ENCODE results near the gene NXPH3.
"Not testable (repeated sequence)": the region's sequence is repeated elsewhere in the genome, so short reads cannot be mapped to it uniquely, and the experiment has no call there.

The NXPH3 gene

GRCh38 chr17:49575679-49576087, at the start of gene NXPH3:
NXPH3 (plus strand) TSS chr17:49575871; CDS start chr17:49576220, 349 bp downstream.
- peak; percentile 32 for DNase-seq

GRCh38 chr17:49527927-49528651, 47.6 kb upstream of the NXPH3 start:
- DNase-seq = no peak

GRCh38 chr17:49528966-49529365, 46.7 kb upstream of the NXPH3 start:
- DNase-seq = no peak

GRCh38 chr17:49530118-49530517, 45.6 kb upstream of the NXPH3 start:
- DNase-seq = no peak

GRCh38 chr17:49543860-49544259, 31.8 kb upstream of the NXPH3 start:
- no peak for DNase-seq

- no peak for DNase-seq
Measured at GRCh38 chr17:49545007-49545660, 30.5 kb upstream of the NXPH3 start.

- DNase-seq = no peak
Measured at GRCh38 chr17:49545806-49546545, 29.7 kb upstream of the NXPH3 start.

- no peak for DNase-seq
Measured at GRCh38 chr17:49546546-49547535, 28.8 kb upstream of the NXPH3 start.

- no peak for DNase-seq
Measured at GRCh38 chr17:49547566-49547965, 28.1 kb upstream of the NXPH3 start.

- DNase-seq = no peak
Measured at GRCh38 chr17:49548051-49548505, 27.6 kb upstream of the NXPH3 start.

- peak; percentile 19 for DNase-seq
Measured at GRCh38 chr17:49548506-49549310, 27.0 kb upstream of the NXPH3 start.

GRCh38 chr17:49549311-49549605, 26.4 kb upstream of the NXPH3 start:
- DNase-seq = no peak

GRCh38 chr17:49549691-49550678, 25.7 kb upstream of the NXPH3 start:
- no peak for DNase-seq

- DNase-seq = not testable (repeated sequence)
Measured at GRCh38 chr17:49550764-49551163, 24.9 kb upstream of the NXPH3 start.

- no peak for DNase-seq
Measured at GRCh38 chr17:49551221-49552069, 24.2 kb upstream of the NXPH3 start.

- no peak for DNase-seq
Measured at GRCh38 chr17:49552070-49552751, 23.5 kb upstream of the NXPH3 start.

- DNase-seq = no peak
Measured at GRCh38 chr17:49553676-49554335, 21.9 kb upstream of the NXPH3 start.

Data from fibroblast of skin of right biceps (primary cell).